Thoracic aorta (tissue), 2 donors: ENCODE results near the gene KRTAP5-11. TPM values are rescaled to one million over a fixed set of nuclear protein-coding genes. Genes with fewer than 3 reads are reported as not detected.

ENCODE experiments used
- ATAC-seq: fragments of 150-250 bp; one replicate; pipeline ENCODE4 v1.8.0; 2017; ENCODE audit warnings: low read depth; ENCODE audit not compliant: insufficient number of reproducible peaks, low FRiP score
- DNase-seq: peaks from one replicate; pipeline ENCODE4 v3.0.0-alpha.2; 2020; ENCODE audit warnings: low spot score
- H3K27ac ChIP-seq, 2 donors: fragments of 200-600 bp; sonication (generic); 1 replicate in 1 of 2; 2 replicates in 1 of 2; pipeline ENCODE4 v1.5.1; 2016; ENCODE audit warnings: mild to moderate bottlenecking in 2 of 2, moderate library complexity in 2 of 2
- H3K27me3 ChIP-seq: fragments of 200-600 bp; sonication (generic); replicated peaks from 2 replicates; pipeline ENCODE4 v1.6.0; 2016; ENCODE audit warnings: mild to moderate bottlenecking; ENCODE audit not compliant: insufficient read depth
- H3K36me3 ChIP-seq: fragments of 200-600 bp; sonication (generic); one replicate; pipeline ENCODE4 v1.5.1; 2016
- H3K4me1 ChIP-seq, 2 donors: fragments of 200-600 bp; sonication (generic); 1 replicate in 1 of 2; 2 replicates in 1 of 2; pipeline versions ENCODE4 v1.5.1 to v1.6.0; 2016; ENCODE audit warnings: low read depth in 2 of 2, mild to moderate bottlenecking in 1 of 2; ENCODE audit not compliant: control insufficient read depth in 1 of 2
- H3K4me3 ChIP-seq: fragments of 200-600 bp; sonication (generic); 2 replicates; pipeline ENCODE4 v1.5.1; 2016; ENCODE audit warnings: mild to moderate bottlenecking
- H3K9me3 ChIP-seq: fragments of 200-600 bp; sonication (generic); 2 replicates; pipeline ENCODE4 v1.5.1; 2016
- total RNA-seq, 2 donors: library from RNA; depleted of rRNA; stranded (reverse); fragments of >200 nt; gene quantifications; one replicate each; pipeline versions ENCODE4 v1.1.0 to v1.2.3, GENCODE V29; 2016
- TF ChIP-seq, protein P1 (sequence below): fragments of 200-600 bp; sonication (generic); IDR thresholded peaks from one replicate; pipeline ENCODE4 v1.5.1; 2019; ENCODE audit warnings: antibody characterized with exemption

KRTAP5-11 gene
- total RNA-seq, 2 donors from 2014 or later = not detected

DNA sequence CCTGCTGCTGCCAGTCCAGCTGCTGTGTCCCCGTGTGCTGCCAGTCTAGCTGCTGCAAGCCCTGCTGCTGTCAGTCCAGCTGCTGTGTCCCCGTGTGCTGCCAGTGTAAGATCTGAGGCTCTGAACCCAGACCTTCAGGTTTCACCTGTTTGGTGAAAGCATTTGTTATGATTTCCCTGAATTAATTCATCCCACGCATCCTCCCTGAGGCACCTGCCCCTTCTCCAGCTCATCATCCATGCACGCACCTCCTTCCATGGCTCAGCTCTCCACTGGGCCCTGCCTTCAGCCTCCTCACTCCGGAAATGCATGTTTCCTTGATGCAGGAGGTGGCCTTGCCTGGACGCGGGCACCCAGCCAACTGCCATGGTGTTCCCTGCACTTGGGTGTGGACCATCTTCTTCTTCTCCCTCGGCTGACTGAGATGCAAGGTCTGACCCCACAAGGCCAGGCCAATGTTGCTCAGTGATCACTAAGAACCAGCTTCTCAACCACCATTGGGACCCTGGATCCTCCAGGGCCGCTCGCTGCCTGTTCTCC, 16.5 kb downstream of the KRTAP5-11 start:
- H3K27ac ChIP-seq = no peak overlapping the region
- no peak for DNase-seq
- TF ChIP-seq, protein P1, sequence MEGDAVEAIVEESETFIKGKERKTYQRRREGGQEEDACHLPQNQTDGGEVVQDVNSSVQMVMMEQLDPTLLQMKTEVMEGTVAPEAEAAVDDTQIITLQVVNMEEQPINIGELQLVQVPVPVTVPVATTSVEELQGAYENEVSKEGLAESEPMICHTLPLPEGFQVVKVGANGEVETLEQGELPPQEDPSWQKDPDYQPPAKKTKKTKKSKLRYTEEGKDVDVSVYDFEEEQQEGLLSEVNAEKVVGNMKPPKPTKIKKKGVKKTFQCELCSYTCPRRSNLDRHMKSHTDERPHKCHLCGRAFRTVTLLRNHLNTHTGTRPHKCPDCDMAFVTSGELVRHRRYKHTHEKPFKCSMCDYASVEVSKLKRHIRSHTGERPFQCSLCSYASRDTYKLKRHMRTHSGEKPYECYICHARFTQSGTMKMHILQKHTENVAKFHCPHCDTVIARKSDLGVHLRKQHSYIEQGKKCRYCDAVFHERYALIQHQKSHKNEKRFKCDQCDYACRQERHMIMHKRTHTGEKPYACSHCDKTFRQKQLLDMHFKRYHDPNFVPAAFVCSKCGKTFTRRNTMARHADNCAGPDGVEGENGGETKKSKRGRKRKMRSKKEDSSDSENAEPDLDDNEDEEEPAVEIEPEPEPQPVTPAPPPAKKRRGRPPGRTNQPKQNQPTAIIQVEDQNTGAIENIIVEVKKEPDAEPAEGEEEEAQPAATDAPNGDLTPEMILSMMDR = no peak
- no peaks in the 10 kb centered on the region for H3K9me3 ChIP-seq
- no peaks in the 10 kb centered on the region for H3K4me1 ChIP-seq
- H3K4me3 ChIP-seq = no peak overlapping the region
- no peaks in the 10 kb centered on the region for H3K27me3 ChIP-seq
- H3K36me3 ChIP-seq = no peaks in the 10 kb centered on the region
- no peak for ATAC-seq

DNA sequence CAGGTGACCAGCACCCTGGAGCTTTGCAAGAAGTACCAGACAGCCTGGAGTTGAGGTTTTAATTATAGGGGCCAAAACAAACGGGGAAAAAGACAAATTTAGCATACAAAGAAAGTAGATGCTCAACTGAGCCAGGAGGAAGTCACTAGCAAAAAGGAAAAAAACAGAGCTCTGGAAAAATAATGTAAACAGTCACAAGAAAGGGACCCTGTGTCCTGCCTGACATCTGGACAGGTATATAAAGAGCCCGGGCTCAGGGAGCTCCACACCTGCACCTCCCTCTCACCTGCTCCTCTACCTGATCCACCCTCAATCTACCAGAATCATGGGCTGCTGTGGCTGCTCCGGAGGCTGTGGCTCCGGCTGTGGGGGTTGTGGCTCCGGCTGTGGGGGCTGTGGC, 17.4 kb downstream of the KRTAP5-11 start, which contains the start of gene KRTAP5-10:
KRTAP5-10 (plus strand) TSS at position 301 of the 400 bp plus-strand sequence; CDS start at position 326, 25 bp downstream.
- no peaks in the 10 kb centered on the region for H3K27me3 ChIP-seq
- TF ChIP-seq, protein P1 = no peak
- no peaks in the 10 kb centered on the region for H3K9me3 ChIP-seq
- no peaks in the 10 kb centered on the region for H3K4me1 ChIP-seq
- no peak within 1 kb of the TSS for H3K27ac ChIP-seq
- ATAC-seq (no peak), DNase-seq (no peak)
- H3K36me3 ChIP-seq = no peaks in the 10 kb centered on the region
- H3K4me3 ChIP-seq = no peak within 1 kb of the TSS

DNA sequence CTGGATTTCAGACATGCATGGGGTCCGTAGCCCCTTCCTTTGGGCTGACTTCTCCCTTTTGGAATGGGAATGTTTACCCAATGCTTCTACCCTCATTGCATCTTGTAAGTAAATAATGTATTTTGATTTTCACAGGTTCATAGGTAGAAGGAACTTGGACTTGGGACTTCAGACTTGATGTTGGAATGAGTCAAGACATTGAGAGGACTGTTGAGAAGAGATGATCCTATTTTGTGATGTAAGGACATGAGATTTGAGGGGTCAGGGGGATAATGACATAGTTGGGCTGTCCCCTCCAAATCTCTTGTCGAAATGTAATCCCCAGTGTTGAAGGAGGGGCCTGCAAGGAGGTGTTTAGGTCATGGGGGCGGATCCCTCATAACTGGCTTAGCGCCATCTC, 18.2 kb downstream of the KRTAP5-11 start:
- no peaks in the 10 kb centered on the region for H3K4me1 ChIP-seq
- no peaks in the 10 kb centered on the region for H3K36me3 ChIP-seq
- TF ChIP-seq, protein P1 = no peak
- H3K27ac ChIP-seq = no peak overlapping the region
- H3K9me3 ChIP-seq = no peaks in the 10 kb centered on the region
- ATAC-seq = no peak
- no peaks in the 10 kb centered on the region for H3K27me3 ChIP-seq
- no peak overlapping the region for H3K4me3 ChIP-seq
- DNase-seq = no peak

DNA sequence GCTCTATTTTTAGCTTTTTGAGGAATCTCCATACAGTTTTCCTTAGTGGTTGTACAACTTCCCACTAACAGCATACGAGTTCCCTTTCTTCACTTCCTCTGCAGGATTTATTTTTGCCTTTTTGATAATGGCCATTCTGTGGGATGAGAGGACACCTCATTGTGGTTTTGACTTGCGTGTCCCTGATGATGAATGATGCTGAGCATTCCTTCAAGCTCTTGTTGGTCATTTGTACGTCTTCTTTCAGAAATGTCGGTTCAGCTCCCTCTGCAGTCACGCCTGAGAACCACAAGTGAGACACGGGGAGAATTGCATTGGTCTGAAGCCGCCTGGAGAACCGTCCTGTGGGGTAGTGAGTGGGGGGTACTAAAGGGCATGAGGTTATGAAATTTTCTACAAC, 19.3 kb downstream of the KRTAP5-11 start:
- no peak for DNase-seq
- no peak overlapping the region for H3K4me3 ChIP-seq

DNA sequence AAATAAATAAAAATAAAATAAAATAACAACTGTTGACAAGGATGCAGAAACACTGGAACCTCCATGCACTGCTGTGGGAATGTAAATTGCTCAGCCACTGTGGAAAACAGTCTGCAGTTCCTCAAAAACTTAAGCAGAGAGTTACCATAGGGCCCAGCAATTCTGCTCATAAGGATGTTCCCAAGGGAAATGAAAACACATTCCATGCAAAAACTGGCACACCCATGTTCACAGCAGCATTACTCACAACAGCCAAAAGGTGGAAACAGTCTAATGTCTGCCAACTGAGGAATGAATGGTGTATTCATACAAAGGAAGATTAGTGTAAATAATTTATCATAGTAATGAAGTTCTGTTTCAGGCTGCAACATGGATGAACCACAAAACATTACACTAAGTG, 20.6 kb downstream of the KRTAP5-11 start:
- DNase-seq (no peak), ATAC-seq (no peak)
- Histone ChIP-seq H3K4me3 (no peak overlapping the region), H3K36me3 (no peaks in the 10 kb centered on the region), H3K27ac (no peak overlapping the region), H3K4me1 (no peaks in the 10 kb centered on the region), H3K27me3 (no peaks in the 10 kb centered on the region), H3K9me3 (no peaks in the 10 kb centered on the region)
- TF ChIP-seq, protein P1 = no peak

More for the DNA sequence above, 19.3 kb downstream of the KRTAP5-11 start:
- H3K4me1 ChIP-seq = no peaks in the 10 kb centered on the region
- no peaks in the 10 kb centered on the region for H3K9me3 ChIP-seq
- H3K27me3 ChIP-seq = no peaks in the 10 kb centered on the region
- H3K36me3 ChIP-seq = no peaks in the 10 kb centered on the region
- TF ChIP-seq, protein P1 = no peak
- peak; percentile 16 for ATAC-seq
- H3K27ac ChIP-seq = no peak overlapping the region
